Liver (tissue), 9 donors: ENCODE data around the gene SLC25A53. TPM values are rescaled to one million over a fixed set of nuclear protein-coding genes. Genes with fewer than 3 reads are reported as not detected.

ENCODE experiments used
- DNase-seq: peaks from one replicate; pipeline ENCODE4 v3.0.0-alpha.2; 2017; ENCODE audit warnings: low spot score
- H3K27ac ChIP-seq, 2 donors: one replicate each; pipeline ENCODE4 v1.7.0; 2013; ENCODE audit warnings: inconsistent platforms in 2 of 2, low read length in 2 of 2, control low read depth in 1 of 2, low read depth in 1 of 2, mild to moderate bottlenecking in 1 of 2
- H3K27me3 ChIP-seq, 4 donors: one replicate each; pipeline versions ENCODE4 v1.6.1 to v1.7.0; 2013; ENCODE audit warnings: low read length in 3 of 4, inconsistent platforms in 1 of 4, mild to moderate bottlenecking in 1 of 4, moderate library complexity in 1 of 4; ENCODE audit not compliant: control insufficient read depth in 4 of 4, insufficient read depth in 4 of 4
- H3K36me3 ChIP-seq, 4 donors: one replicate each; pipeline versions ENCODE4 v1.6.1 to v1.7.0; 2013; ENCODE audit warnings: low read length in 3 of 4, mild to moderate bottlenecking in 3 of 4, low read depth in 1 of 4, moderate library complexity in 1 of 4; ENCODE audit not compliant: control insufficient read depth in 4 of 4, insufficient read depth in 3 of 4
- H3K4me1 ChIP-seq, 4 donors: one replicate each; pipeline versions ENCODE4 v1.6.1 to v1.7.0; 2013; ENCODE audit warnings: low read length in 3 of 4, mild to moderate bottlenecking in 3 of 4, moderate library complexity in 1 of 4; ENCODE audit not compliant: control insufficient read depth in 4 of 4, insufficient read depth in 4 of 4
- H3K4me3 ChIP-seq, 3 donors: one replicate each; pipeline versions ENCODE4 v1.6.1 to v1.7.0; 2013; ENCODE audit warnings: low read length in 3 of 3, control low read depth in 1 of 3, low read depth in 1 of 3, mild to moderate bottlenecking in 1 of 3
- H3K9ac ChIP-seq, 2 donors: one replicate each; pipeline ENCODE4 v1.7.0; 2013; ENCODE audit warnings: low read length in 2 of 2, mild to moderate bottlenecking in 2 of 2, moderate library complexity in 2 of 2, control low read depth in 1 of 2, low read depth in 1 of 2
- H3K9me3 ChIP-seq, 4 donors: one replicate each; pipeline versions ENCODE4 v1.6.1 to v1.7.0; 2013; ENCODE audit warnings: low read length in 3 of 4; ENCODE audit not compliant: control insufficient read depth in 4 of 4
- CTCF ChIP-seq: fragments of 150-350 bp; IDR thresholded peaks from 2 replicates; pipeline ENCODE4 v1.5.1; 2017; ENCODE audit warnings: improper control_type of control experiment, low read depth, low read length; ENCODE audit not compliant: missing input control
- EGR1 ChIP-seq, 2 donors: IDR thresholded peaks; 2 replicates each; pipeline ENCODE4 v1.6.1; 2016 to 2018; ENCODE audit warnings: antibody characterized with exemption in 2 of 2, low read depth in 2 of 2
- FOXA1 ChIP-seq: IDR thresholded peaks from 2 replicates; pipeline ENCODE4 v1.6.1; 2016; ENCODE audit warnings: antibody characterized with exemption
- FOXA2 ChIP-seq: IDR thresholded peaks from 2 replicates; pipeline ENCODE4 v1.6.1; 2016; ENCODE audit warnings: antibody characterized with exemption
- GABPA ChIP-seq, 2 donors: IDR thresholded peaks in 1 of 2; conservative IDR thresholded peaks in 1 of 2; 2 replicates each; pipeline ENCODE4 v1.6.1; 2016; ENCODE audit warnings: antibody characterized with exemption in 2 of 2, mild to moderate bottlenecking in 1 of 2, moderate library complexity in 1 of 2
- HNF4A ChIP-seq, 2 donors: conservative IDR thresholded peaks; 2 replicates each; pipeline ENCODE4 v1.6.1; 2016; ENCODE audit warnings: antibody characterized with exemption in 2 of 2, mild to moderate bottlenecking in 2 of 2
- JUND ChIP-seq, 2 donors: IDR thresholded peaks; 2 replicates each; pipeline ENCODE4 v1.6.1; 2016; ENCODE audit warnings: antibody characterized with exemption in 2 of 2
- MAX ChIP-seq: IDR thresholded peaks from 2 replicates; pipeline ENCODE4 v1.6.1; 2016; ENCODE audit warnings: antibody characterized with exemption
- NR2F2 ChIP-seq: IDR thresholded peaks from 2 replicates; pipeline ENCODE4 v1.6.1; 2016; ENCODE audit warnings: antibody characterized with exemption
- REST ChIP-seq: IDR thresholded peaks from 2 replicates; pipeline ENCODE4 v1.6.1; 2016; ENCODE audit warnings: antibody characterized with exemption, mild to moderate bottlenecking
- RXRA ChIP-seq, 2 donors: IDR thresholded peaks; 2 replicates each; pipeline ENCODE4 v1.6.1; 2017 to 2018; ENCODE audit warnings: antibody characterized with exemption in 2 of 2, mild to moderate bottlenecking in 1 of 2
- SP1 ChIP-seq: IDR thresholded peaks from 2 replicates; pipeline ENCODE4 v1.6.1; 2018; ENCODE audit warnings: antibody characterized with exemption, mild to moderate bottlenecking
- TAF1 ChIP-seq: conservative IDR thresholded peaks from 2 replicates; pipeline ENCODE4 v1.6.1; 2016; ENCODE audit warnings: antibody characterized with exemption, mild to moderate bottlenecking
- YY1 ChIP-seq: IDR thresholded peaks from 2 replicates; pipeline ENCODE4 v1.6.1; 2016; ENCODE audit warnings: antibody characterized with exemption, mild to moderate bottlenecking
- WGBS: extraction: QIAGEN DNeasy Blood & Tissue Kit; methylation state at CpG from one replicate; pipeline ENCODE4 v1.1.7; 2013; 5-methylcytosine and 5-hydroxymethylcytosine counted together
- polyA plus RNA-seq, 2 donors: library from polyadenylated mRNA; stranded (reverse) in 1 of 2; unstranded in 1 of 2; fragments of 200-250 nt in 1 of 2; fragments of >200 nt in 1 of 2; fragmentation: Nextera tagmentation in 1 of 2; extraction: Ambion mirVana in 1 of 2; gene quantifications; one replicate each; pipeline versions ENCODE4 v1.2.1 to v1.2.3, GENCODE V29; 2013 to 2015
- total RNA-seq, 2 donors: library from RNA; depleted of rRNA; stranded (reverse); fragments of >200 nt; gene quantifications; one replicate each; pipeline ENCODE4 v1.2.3, GENCODE V29; 2014
- donor health status: healthy.
- donor health status: healthy.
- donor health status: healthy.
- donor health status: healthy.
- donor health status: healthy.

Gene SLC25A53
- total and polyA plus RNA-seq, 4 donors = 2.8 to 8.5 (median 7.1) TPM

- no peak for TF ChIP-seq TAF1
- TF ChIP-seq MAX = no peak
- TF ChIP-seq EGR1 (IDR thresholded peaks at IDR 0.05; ENCODE audit: low read depth in 2 of 2) = no peak
- no peak for TF ChIP-seq GABPA (IDR thresholded peaks at IDR 0.05 in 1 of 2, conservative IDR thresholded peaks at IDR 0.05 in 1 of 2)
- no peak for TF ChIP-seq HNF4A (conservative IDR thresholded peaks at IDR 0.05)
- no peak for TF ChIP-seq JUND (IDR thresholded peaks at IDR 0.05)
- TF ChIP-seq NR2F2 = no peak
- no peak for TF ChIP-seq RXRA (IDR thresholded peaks at IDR 0.05)
- TF ChIP-seq CTCF = no peak
- TF ChIP-seq REST = no peak
- no peak for TF ChIP-seq FOXA1
- TF ChIP-seq SP1 = no peak
- Histone ChIP-seq H3K9me3 (peaks cover 0 to 2% (median 0%) of the 10 kb centered on the region in 4 donors), H3K36me3 (peaks cover 0 to 8% (median 5%) of the 10 kb centered on the region in 4 donors), H3K4me3 (no peak overlapping the region), H3K27ac (no peak overlapping the region), H3K27me3 (no peaks in the 10 kb centered on the region), H3K4me1 (no peaks in the 10 kb centered on the region), H3K9ac (no peak overlapping the region)
- DNase-seq = no peak
- 94% methylated on average over 4 of the region's 4 CpGs for WGBS
Observed at GRCh38 chrX:104183685-104184084, 26.9 kb upstream of the SLC25A53 start.

GRCh38 chrX:104173841-104174240 lies 17.0 kb upstream of the SLC25A53 start:
- WGBS = 97% methylated on average over 6 of the region's 6 CpGs
- H3K4me1 ChIP-seq = peaks cover 1 to 5% (median 3%) of the 10 kb centered on the region in 4 donors
- no peak for DNase-seq
- H3K4me3 ChIP-seq = no peak overlapping the region
- peaks cover 0 to 2% (median 0%) of the 10 kb centered on the region in 4 donors for H3K9me3 ChIP-seq
- H3K27me3 ChIP-seq = no peaks in the 10 kb centered on the region
- no peak overlapping the region for H3K27ac ChIP-seq
- no peak for TF ChIP-seq FOXA1
- H3K36me3 ChIP-seq = peaks cover 0 to 4% (median under 1%) of the 10 kb centered on the region in 4 donors
- no peak overlapping the region for H3K9ac ChIP-seq

- 94% methylated on average over 2 of the region's 2 CpGs for WGBS
- no peaks in the 10 kb centered on the region for H3K9me3 ChIP-seq
- H3K36me3 ChIP-seq = peaks cover 0 to 4% (median 0%) of the 10 kb centered on the region in 4 donors
- peaks cover 4 to 12% (median 9%) of the 10 kb centered on the region in 4 donors for H3K4me1 ChIP-seq
- H3K27ac ChIP-seq = no peak overlapping the region
- H3K27me3 ChIP-seq = no peaks in the 10 kb centered on the region
- no peak for TF ChIP-seq EGR1 (IDR thresholded peaks at IDR 0.05; ENCODE audit: low read depth in 2 of 2)
- no peak for TF ChIP-seq YY1
- no peak for TF ChIP-seq CTCF
- no peak for TF ChIP-seq FOXA2
- H3K9ac ChIP-seq = no peak overlapping the region
- no peak overlapping the region for H3K4me3 ChIP-seq
- no peak for DNase-seq
Observed at GRCh38 chrX:104172788-104173187, 16.0 kb upstream of the SLC25A53 start.
